Natural killer cell (primary cell): ENCODE data around the gene CYP27C1. TPM values are rescaled to one million over a fixed set of nuclear protein-coding genes. Genes with fewer than 3 reads are reported as not detected.

ENCODE experiments used
- ATAC-seq, 3 donors: fragments of 150-1000 bp in 2 of 3; fragments of 200-7000 bp in 1 of 3; cut with Tn5 transposase; 1 replicate in 1 of 3; 2 replicates in 2 of 3; pipeline ENCODE4 v1.10.0; 2021; ENCODE audit warnings: mild to moderate bottlenecking in 2 of 3, moderate library complexity in 2 of 3
- DNase-seq, 2 donors: peaks; one replicate each; pipeline versions ENCODE4 v3.0.0 to v3.0.0-alpha.2; 2013 to 2021; ENCODE audit warnings: mixed read lengths in 1 of 2
- H3K27ac ChIP-seq: one replicate; pipeline ENCODE4 v1.5.1; 2013; ENCODE audit warnings: mild to moderate bottlenecking, low read length
- H3K27me3 ChIP-seq: one replicate; pipeline ENCODE4 v1.6.1; 2013; ENCODE audit warnings: low read length; ENCODE audit not compliant: control insufficient read depth, insufficient read depth
- H3K36me3 ChIP-seq: one replicate; pipeline ENCODE4 v1.6.1; 2013; ENCODE audit warnings: low read length; ENCODE audit not compliant: control insufficient read depth, insufficient read depth
- H3K4me1 ChIP-seq: one replicate; pipeline ENCODE4 v1.6.1; 2013; ENCODE audit warnings: low read length; ENCODE audit not compliant: control insufficient read depth, insufficient read depth
- H3K4me3 ChIP-seq: one replicate; pipeline ENCODE4 v1.5.1; 2013; ENCODE audit warnings: low read length
- H3K9me3 ChIP-seq: one replicate; pipeline ENCODE4 v1.6.1; 2013; ENCODE audit warnings: low read length; ENCODE audit not compliant: control insufficient read depth, insufficient read depth
- H3K27ac Mint-ChIP-seq, 2 donors: one replicate each; pipeline ENCODE4 v1.8.0; 2022; ENCODE audit warnings: mild to moderate bottlenecking in 2 of 2, mixed read lengths in 2 of 2, moderate library complexity in 1 of 2
- H3K27me3 Mint-ChIP-seq, 2 donors: one replicate each; pipeline ENCODE4 v1.8.0; 2022; ENCODE audit warnings: low read depth in 2 of 2, mixed read lengths in 2 of 2
- H3K36me3 Mint-ChIP-seq: one replicate; pipeline ENCODE4 v1.8.0; 2022; ENCODE audit warnings: mixed read lengths
- H3K4me1 Mint-ChIP-seq, 2 donors: one replicate each; pipeline ENCODE4 v1.8.0; 2022; ENCODE audit warnings: mixed read lengths in 2 of 2
- H3K4me3 Mint-ChIP-seq: one replicate; pipeline ENCODE4 v1.8.0; 2022; ENCODE audit warnings: mild to moderate bottlenecking, moderate library complexity, mixed read lengths
- H3K9me3 Mint-ChIP-seq, 2 donors: one replicate each; pipeline ENCODE4 v1.8.0; 2022; ENCODE audit warnings: mixed read lengths in 2 of 2
- CTCF ChIP-seq: fragments of 200-600 bp; IDR thresholded peaks from one replicate; pipeline ENCODE4 v1.8.0; 2022; ENCODE audit warnings: antibody characterized with exemption
- WGBS: methylation state at CpG from one replicate; pipeline ENCODE4 v1.1.7; 2013; ENCODE audit warnings: missing lambda C conversion rate; ENCODE audit not compliant: insufficient coverage; 5-methylcytosine and 5-hydroxymethylcytosine counted together
- intact Hi-C: fragments of 100-400 bp; cut with micrococcal nuclease; formaldehyde crosslinking; loops from one replicate; pipeline ENCODE4 v1.14.2; 2022
- total RNA-seq, 4 donors: library from RNA; stranded (reverse); fragments of 120-200 nt in 1 of 4; gene quantifications; one replicate each; pipeline versions ENCODE4 v1.2.3 to v1.2.4, GENCODE V29; 2013 to 2022

CYP27C1 gene
- total RNA-seq, 3 donors from 2014 or later (not counting 1 experiment from before 2014, with no cell fraction given) = not detected

GRCh38 chr2:127188797-127189196, 31.3 kb downstream of the CYP27C1 start:
- WGBS = 89% methylated on average over 6 of the region's 8 CpGs
- H3K27ac Mint-ChIP-seq = no peak overlapping the region
- H3K9me3 Mint-ChIP-seq = no peaks in the 10 kb centered on the region
- H3K36me3 Mint-ChIP-seq = no peaks in the 10 kb centered on the region
- DNase-seq (no peak), ATAC-seq (no peak)
- intact Hi-C loops = no loop called here
- Histone ChIP-seq H3K4me1 (peaks cover 5% of the 10 kb centered on the region), H3K27ac (no peak overlapping the region), H3K4me3 (no peak overlapping the region), H3K9me3 (no peaks in the 10 kb centered on the region), H3K36me3 (no peaks in the 10 kb centered on the region), H3K27me3 (peaks cover 4% of the 10 kb centered on the region)
- no peak for TF ChIP-seq CTCF
- peaks cover 0 to 5% of the 10 kb centered on the region in 2 donors for H3K4me1 Mint-ChIP-seq
- H3K27me3 Mint-ChIP-seq = peaks cover 15 to 22% of the 10 kb centered on the region in 2 donors
- no peak overlapping the region for H3K4me3 Mint-ChIP-seq

GRCh38 chr2:127187831-127188230, 32.3 kb downstream of the CYP27C1 start:
- Mint-ChIP-seq H3K36me3 (no peaks in the 10 kb centered on the region), H3K4me3 (no peak overlapping the region), H3K9me3 (no peaks in the 10 kb centered on the region), H3K4me1 (peaks cover 0 to 5% of the 10 kb centered on the region in 2 donors), H3K27me3 (peaks cover 15 to 26% of the 10 kb centered on the region in 2 donors), H3K27ac (no peak overlapping the region)
- 89% methylated on average over 10 of the region's 10 CpGs for WGBS
- peaks cover 5% of the 10 kb centered on the region for H3K4me1 ChIP-seq
- DNase-seq (no peak), ATAC-seq (no peak)
- H3K27me3 ChIP-seq = peaks cover 4% of the 10 kb centered on the region
- H3K4me3 ChIP-seq = no peak overlapping the region
- H3K27ac ChIP-seq = no peak overlapping the region
- TF ChIP-seq CTCF = no peak
- H3K36me3 ChIP-seq = no peaks in the 10 kb centered on the region
- intact Hi-C loops = no loop called here
- no peaks in the 10 kb centered on the region for H3K9me3 ChIP-seq

GRCh38 chr2:127187081-127187775, 32.9 kb downstream of the CYP27C1 start:
- peaks cover 15 to 26% of the 10 kb centered on the region in 2 donors for H3K27me3 Mint-ChIP-seq
- DNase-seq (no peak), ATAC-seq (no peak)
- no peak overlapping the region for H3K4me3 Mint-ChIP-seq
- H3K9me3 Mint-ChIP-seq = no peaks in the 10 kb centered on the region
- intact Hi-C loops = no loop called here
- 78% methylated on average over 17 of the region's 17 CpGs for WGBS
- H3K4me1 Mint-ChIP-seq = peaks cover 0 to 5% of the 10 kb centered on the region in 2 donors
- TF ChIP-seq CTCF = no peak
- H3K36me3 Mint-ChIP-seq = no peaks in the 10 kb centered on the region
- Histone ChIP-seq H3K4me1 (peaks cover 5% of the 10 kb centered on the region), H3K27ac (no peak overlapping the region), H3K9me3 (no peaks in the 10 kb centered on the region), H3K36me3 (no peaks in the 10 kb centered on the region), H3K27me3 (peaks cover 4% of the 10 kb centered on the region), H3K4me3 (no peak overlapping the region)
- H3K27ac Mint-ChIP-seq = no peak overlapping the region

- no peaks in the 10 kb centered on the region for H3K36me3 ChIP-seq
- peaks cover under 1% of the 10 kb centered on the region for H3K36me3 Mint-ChIP-seq
These were observed 34.4 kb downstream of the CYP27C1 start for GRCh38 chr2:127185705-127186104.

More at GRCh38 chr2:127185705-127186104, 34.4 kb downstream of the CYP27C1 start:
- no peak for TF ChIP-seq CTCF
- Mint-ChIP-seq H3K27me3 (peaks cover 16 to 26% of the 10 kb centered on the region in 2 donors), H3K9me3 (peaks cover 0 to under 1% of the 10 kb centered on the region in 2 donors), H3K4me3 (no peak overlapping the region), H3K27ac (no peak overlapping the region), H3K4me1 (peaks cover 0 to 5% of the 10 kb centered on the region in 2 donors)
- peaks cover 4% of the 10 kb centered on the region for H3K27me3 ChIP-seq
- intact Hi-C loops = no loop called here
- no peak for ATAC-seq
- WGBS = 6% methylated on average over 3 of the region's 4 CpGs
- H3K9me3 ChIP-seq = no peaks in the 10 kb centered on the region
- H3K27ac ChIP-seq = no peak overlapping the region
- H3K4me3 ChIP-seq = no peak overlapping the region
- peaks cover 5% of the 10 kb centered on the region for H3K4me1 ChIP-seq
- DNase-seq = no peak
